ENCODE data around the gene ANTXR1.

- TF ChIP-seq CTCF (conservative IDR thresholded peaks at IDR 0.05) (no peak), EZH2 (IDR thresholded peaks at IDR 0.05; ENCODE audit: low read depth) (no peak)
Observed at GRCh38 chr2:68977453-68977852, 35.5 kb upstream of the ANTXR1 start.
